Measurements from ENCODE around the gene BTBD2.

DNA sequence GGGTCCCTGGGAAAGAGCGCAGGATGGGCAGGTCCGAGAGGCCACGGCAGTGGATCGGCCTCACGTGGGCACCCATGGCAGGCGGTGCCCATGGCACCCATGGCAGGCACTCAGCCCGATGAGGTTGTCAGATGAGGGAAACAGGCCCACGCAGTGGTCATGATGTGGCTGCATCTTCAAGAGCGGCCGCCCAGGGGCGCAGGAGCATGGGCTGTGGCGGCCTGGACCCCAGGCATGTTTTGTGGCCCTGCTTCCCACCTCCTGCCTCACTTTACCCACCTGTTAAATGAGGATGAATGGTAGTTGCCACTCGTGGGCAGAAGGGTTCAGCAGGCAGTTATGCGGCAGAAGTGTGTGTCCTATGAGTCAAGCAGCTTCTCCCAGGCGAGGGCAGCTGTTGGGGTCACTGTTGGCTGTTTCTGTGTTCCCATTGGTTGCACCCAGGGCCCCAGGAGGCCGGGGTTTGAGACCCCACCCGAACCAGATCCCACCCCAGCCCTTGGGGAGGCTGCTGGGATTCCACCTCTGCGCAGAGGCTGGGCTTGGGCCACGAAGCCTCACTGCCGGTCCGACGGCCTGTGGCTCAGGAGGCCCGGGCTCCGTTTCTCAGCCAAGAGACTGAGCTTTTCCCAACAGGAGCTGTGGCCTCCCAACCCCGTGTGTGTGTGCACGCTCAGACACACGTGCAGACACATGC is 44.6 kb downstream of the BTBD2 start:
- no peak for TF ChIP-seq GATA2 (IDR thresholded peaks at IDR 0.05; ENCODE audit: low read depth, low read length)
- TF ChIP-seq GATA3 (IDR thresholded peaks at IDR 0.05; ENCODE audit: low read depth, low read length), result no peak

Data from SH-SY5Y (cell line).